ENCODE measurements around the gene TANGO6.

Gene TANGO6

GRCh38 chr16:68954911-68955635 lies 111.7 kb downstream of the TANGO6 start:
- no peak overlapping the region for H3K4me3 ChIP-seq (ENCODE audit: insufficient read depth, low read depth, low read length, poor library complexity, severe bottlenecking)
- no peaks in the 10 kb centered on the region for H3K27me3 ChIP-seq (replicated peaks; ENCODE audit: control insufficient read depth, insufficient read depth, low read length, poor library complexity, severe bottlenecking)
- no peaks in the 10 kb centered on the region for H3K9me3 ChIP-seq (ENCODE audit: control insufficient read depth, low read length)
- no peaks in the 10 kb centered on the region for H3K4me1 ChIP-seq (ENCODE audit: control insufficient read depth, insufficient read depth, low read length, poor library complexity, severe bottlenecking)
- H3K36me3 ChIP-seq (ENCODE audit: control insufficient read depth, insufficient read depth, low read length) = no peaks in the 10 kb centered on the region
- H3K27ac ChIP-seq (ENCODE audit: insufficient read depth, low read length, poor library complexity, severe bottlenecking) = no peak overlapping the region
- no peak for DNase-seq

- Histone ChIP-seq H3K9me3 (ENCODE audit: control insufficient read depth, low read length) (no peaks in the 10 kb centered on the region), H3K27me3 (replicated peaks; ENCODE audit: control insufficient read depth, insufficient read depth, low read length, poor library complexity, severe bottlenecking) (no peaks in the 10 kb centered on the region), H3K36me3 (ENCODE audit: control insufficient read depth, insufficient read depth, low read length) (no peaks in the 10 kb centered on the region), H3K4me3 (ENCODE audit: insufficient read depth, low read depth, low read length, poor library complexity, severe bottlenecking) (no peak overlapping the region), H3K4me1 (ENCODE audit: control insufficient read depth, insufficient read depth, low read length, poor library complexity, severe bottlenecking) (no peaks in the 10 kb centered on the region), H3K27ac (ENCODE audit: insufficient read depth, low read length, poor library complexity, severe bottlenecking) (no peak overlapping the region)
- DNase-seq = no peak
Observed at GRCh38 chr16:68960910-68961309, 117.6 kb downstream of the TANGO6 start.

DNA sequence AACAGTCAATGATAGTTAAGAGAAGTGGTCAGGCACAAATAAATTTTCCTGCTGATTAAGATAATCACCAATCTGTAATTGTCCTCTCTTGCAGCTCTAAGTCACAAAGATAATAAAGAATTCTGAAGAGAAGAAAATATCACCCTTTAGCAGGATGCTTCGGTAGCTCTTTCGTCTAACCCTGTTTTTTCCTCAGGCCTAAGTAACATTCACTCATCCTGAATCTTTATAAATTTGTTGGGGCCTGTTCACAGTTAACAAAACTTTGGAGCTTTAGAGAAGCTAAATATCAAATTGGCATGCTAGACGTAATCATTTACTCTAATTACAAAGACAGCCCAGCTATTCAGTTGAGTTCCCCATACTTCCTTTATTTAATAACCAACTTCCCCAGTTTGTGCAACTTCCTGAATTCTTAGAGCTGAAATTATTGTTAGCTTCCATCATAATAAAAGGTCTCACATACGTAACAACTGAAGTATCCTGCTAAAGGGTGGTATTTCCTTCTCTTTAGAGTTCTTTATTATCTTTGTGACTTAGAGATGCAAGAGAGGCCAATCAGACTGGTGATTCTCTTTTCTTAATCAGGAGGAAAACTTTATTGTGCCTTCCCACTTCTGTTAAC lies 118.6 kb downstream of the TANGO6 start:
- H3K36me3 ChIP-seq (ENCODE audit: control insufficient read depth, insufficient read depth, low read length) = no peaks in the 10 kb centered on the region
- H3K4me1 ChIP-seq (ENCODE audit: control insufficient read depth, insufficient read depth, low read length, poor library complexity, severe bottlenecking) = no peaks in the 10 kb centered on the region
- no peaks in the 10 kb centered on the region for H3K9me3 ChIP-seq (ENCODE audit: control insufficient read depth, low read length)
- H3K4me3 ChIP-seq (ENCODE audit: insufficient read depth, low read depth, low read length, poor library complexity, severe bottlenecking) = no peak overlapping the region
- no peak overlapping the region for H3K27ac ChIP-seq (ENCODE audit: insufficient read depth, low read length, poor library complexity, severe bottlenecking)
- DNase-seq = no peak
- no peaks in the 10 kb centered on the region for H3K27me3 ChIP-seq (replicated peaks; ENCODE audit: control insufficient read depth, insufficient read depth, low read length, poor library complexity, severe bottlenecking)

GRCh38 chr16:68969338-68969737 lies 126.0 kb downstream of the TANGO6 start:
- no peak overlapping the region for H3K4me3 ChIP-seq (ENCODE audit: insufficient read depth, low read depth, low read length, poor library complexity, severe bottlenecking)
- H3K4me1 ChIP-seq (ENCODE audit: control insufficient read depth, insufficient read depth, low read length, poor library complexity, severe bottlenecking) = no peaks in the 10 kb centered on the region
- no peak overlapping the region for H3K27ac ChIP-seq (ENCODE audit: insufficient read depth, low read length, poor library complexity, severe bottlenecking)
- no peaks in the 10 kb centered on the region for H3K27me3 ChIP-seq (replicated peaks; ENCODE audit: control insufficient read depth, insufficient read depth, low read length, poor library complexity, severe bottlenecking)
- H3K9me3 ChIP-seq (ENCODE audit: control insufficient read depth, low read length) = no peaks in the 10 kb centered on the region
- no peak for DNase-seq
- H3K36me3 ChIP-seq (ENCODE audit: control insufficient read depth, insufficient read depth, low read length) = peaks cover 9% of the 10 kb centered on the region

- no peak for DNase-seq
- no peaks in the 10 kb centered on the region for H3K9me3 ChIP-seq (ENCODE audit: control insufficient read depth, low read length)
- H3K27me3 ChIP-seq (replicated peaks; ENCODE audit: control insufficient read depth, insufficient read depth, low read length, poor library complexity, severe bottlenecking) = no peaks in the 10 kb centered on the region
Observed at GRCh38 chr16:68972013-68972412, 128.7 kb downstream of the TANGO6 start.

GRCh38 chr16:68972720-68973119 lies 129.4 kb downstream of the TANGO6 start:
- Histone ChIP-seq H3K4me1 (ENCODE audit: control insufficient read depth, insufficient read depth, low read length, poor library complexity, severe bottlenecking) (no peaks in the 10 kb centered on the region), H3K27ac (ENCODE audit: insufficient read depth, low read length, poor library complexity, severe bottlenecking) (no peak overlapping the region), H3K36me3 (ENCODE audit: control insufficient read depth, insufficient read depth, low read length) (peaks cover 25% of the 10 kb centered on the region), H3K27me3 (replicated peaks; ENCODE audit: control insufficient read depth, insufficient read depth, low read length, poor library complexity, severe bottlenecking) (no peaks in the 10 kb centered on the region), H3K9me3 (ENCODE audit: control insufficient read depth, low read length) (no peaks in the 10 kb centered on the region), H3K4me3 (ENCODE audit: insufficient read depth, low read depth, low read length, poor library complexity, severe bottlenecking) (no peak overlapping the region)
- no peak for DNase-seq

More at GRCh38 chr16:68972013-68972412, 128.7 kb downstream of the TANGO6 start:
- Histone ChIP-seq H3K27ac (ENCODE audit: insufficient read depth, low read length, poor library complexity, severe bottlenecking) (no peak overlapping the region), H3K36me3 (ENCODE audit: control insufficient read depth, insufficient read depth, low read length) (peaks cover 25% of the 10 kb centered on the region), H3K4me3 (ENCODE audit: insufficient read depth, low read depth, low read length, poor library complexity, severe bottlenecking) (no peak overlapping the region), H3K4me1 (ENCODE audit: control insufficient read depth, insufficient read depth, low read length, poor library complexity, severe bottlenecking) (no peaks in the 10 kb centered on the region)

GRCh38 chr16:68973611-68974120 lies 130.3 kb downstream of the TANGO6 start:
- H3K9me3 ChIP-seq (ENCODE audit: control insufficient read depth, low read length) = no peaks in the 10 kb centered on the region
- peaks cover 25% of the 10 kb centered on the region for H3K36me3 ChIP-seq (ENCODE audit: control insufficient read depth, insufficient read depth, low read length)
- no peak overlapping the region for H3K4me3 ChIP-seq (ENCODE audit: insufficient read depth, low read depth, low read length, poor library complexity, severe bottlenecking)
- DNase-seq = no peak
- H3K4me1 ChIP-seq (ENCODE audit: control insufficient read depth, insufficient read depth, low read length, poor library complexity, severe bottlenecking) = no peaks in the 10 kb centered on the region
- H3K27me3 ChIP-seq (replicated peaks; ENCODE audit: control insufficient read depth, insufficient read depth, low read length, poor library complexity, severe bottlenecking) = no peaks in the 10 kb centered on the region
- H3K27ac ChIP-seq (ENCODE audit: insufficient read depth, low read length, poor library complexity, severe bottlenecking) = no peak overlapping the region

DNA sequence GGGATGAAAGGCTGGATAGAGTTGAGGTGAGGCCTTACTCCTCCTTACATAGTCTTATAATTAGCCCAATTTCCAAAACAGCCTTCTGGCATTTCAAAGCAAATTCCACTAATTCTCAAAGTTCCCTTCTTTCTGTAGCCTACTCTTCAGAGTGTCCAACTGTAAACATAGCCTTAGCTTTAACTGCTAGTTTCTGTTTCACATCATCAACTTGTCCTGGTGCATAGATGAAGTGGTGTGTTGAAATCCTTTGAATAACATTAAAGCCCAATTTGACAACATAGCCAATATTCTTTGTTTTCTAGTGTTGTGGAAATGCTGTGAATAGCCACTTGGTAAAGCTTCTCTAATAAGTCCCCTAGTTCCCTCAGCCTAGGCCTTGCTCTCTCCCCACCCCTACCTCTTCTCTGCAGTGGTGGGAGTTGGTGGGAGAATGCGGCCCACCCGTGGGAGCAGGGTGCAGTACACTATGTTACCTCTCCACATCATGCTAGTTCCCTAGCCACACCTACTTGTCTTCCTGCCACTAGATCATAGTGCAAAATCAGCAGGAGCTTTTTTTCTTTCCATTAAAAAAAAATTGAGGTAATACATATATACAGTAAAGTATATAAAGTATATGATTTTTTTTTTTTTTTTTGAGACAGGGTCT lies 135.1 kb downstream of the TANGO6 start:
- H3K4me3 ChIP-seq (ENCODE audit: insufficient read depth, low read depth, low read length, poor library complexity, severe bottlenecking) = no peak overlapping the region
- H3K27ac ChIP-seq (ENCODE audit: insufficient read depth, low read length, poor library complexity, severe bottlenecking) = no peak overlapping the region
- peaks cover 28% of the 10 kb centered on the region for H3K36me3 ChIP-seq (ENCODE audit: control insufficient read depth, insufficient read depth, low read length)
- no peaks in the 10 kb centered on the region for H3K4me1 ChIP-seq (ENCODE audit: control insufficient read depth, insufficient read depth, low read length, poor library complexity, severe bottlenecking)
- no peaks in the 10 kb centered on the region for H3K27me3 ChIP-seq (replicated peaks; ENCODE audit: control insufficient read depth, insufficient read depth, low read length, poor library complexity, severe bottlenecking)
- H3K9me3 ChIP-seq (ENCODE audit: control insufficient read depth, low read length) = no peaks in the 10 kb centered on the region
- DNase-seq = no peak

DNA sequence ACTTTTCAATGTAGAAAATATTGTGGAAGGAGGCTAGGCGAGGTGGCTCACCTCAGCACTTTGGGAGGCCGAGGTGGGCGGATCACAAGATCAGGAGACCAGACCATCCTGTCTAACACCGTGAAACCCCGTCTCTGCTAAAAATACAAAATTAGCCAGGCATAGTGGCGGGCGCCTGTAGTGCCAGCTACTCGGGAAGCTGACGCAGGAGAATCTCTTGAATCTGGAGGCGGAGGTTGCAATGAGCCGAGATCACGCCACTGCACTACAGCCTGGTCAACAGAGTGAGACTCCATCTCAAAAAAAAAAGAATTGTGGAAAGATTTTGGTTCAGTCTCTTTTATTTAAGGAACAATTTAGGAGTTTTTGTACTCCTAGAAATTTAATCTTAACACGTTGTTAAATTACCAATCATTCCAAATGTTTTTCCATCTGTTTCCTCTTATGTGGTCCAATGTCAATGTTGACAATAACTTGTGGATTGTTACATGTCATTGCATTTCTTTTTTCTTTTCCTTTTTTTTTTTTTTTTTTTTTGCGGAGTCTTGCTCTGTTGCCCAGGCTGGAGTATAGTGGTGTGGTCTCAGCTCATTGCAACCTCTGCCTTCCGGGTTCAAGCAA lies 137.5 kb downstream of the TANGO6 start:
- peaks cover 7% of the 10 kb centered on the region for H3K36me3 ChIP-seq (ENCODE audit: control insufficient read depth, insufficient read depth, low read length)
- no peak for DNase-seq
- H3K9me3 ChIP-seq (ENCODE audit: control insufficient read depth, low read length) = no peaks in the 10 kb centered on the region

More for the DNA sequence above, 137.5 kb downstream of the TANGO6 start:
- no peak overlapping the region for H3K4me3 ChIP-seq (ENCODE audit: insufficient read depth, low read depth, low read length, poor library complexity, severe bottlenecking)
- no peak overlapping the region for H3K27ac ChIP-seq (ENCODE audit: insufficient read depth, low read length, poor library complexity, severe bottlenecking)
- H3K27me3 ChIP-seq (replicated peaks; ENCODE audit: control insufficient read depth, insufficient read depth, low read length, poor library complexity, severe bottlenecking) = no peaks in the 10 kb centered on the region
- H3K4me1 ChIP-seq (ENCODE audit: control insufficient read depth, insufficient read depth, low read length, poor library complexity, severe bottlenecking) = no peaks in the 10 kb centered on the region

Measured in effector memory CD4-positive, alpha-beta T cell (primary cell).